Activated CD8-positive, alpha-beta memory T cell treated with anti-CD3 and anti-CD28 coated beads, Interleukin-2, amount 50 U/mL, for 48 hours (primary cell): ENCODE measurements around the gene FAM171A2.
"Not testable (repeated sequence)": the region's sequence is repeated elsewhere in the genome, so short reads cannot be mapped to it uniquely, and the experiment has no call there.

Source experiments
- DNase-seq: peaks from one replicate; pipeline ENCODE4 v3.0.0-alpha.2; 2020

The FAM171A2 gene

GRCh38 chr17:44363613-44364159 is at the start of gene FAM171A2:
Gene FAM171A2, minus strand, starts transcription at chr17:44363853. Its CDS starts 139 bp downstream, at chr17:44363714.
- peak; percentile 87 for DNase-seq

GRCh38 chr17:44409309-44410028 is 45.8 kb upstream of the FAM171A2 start:
- DNase-seq = no peak

DNA sequence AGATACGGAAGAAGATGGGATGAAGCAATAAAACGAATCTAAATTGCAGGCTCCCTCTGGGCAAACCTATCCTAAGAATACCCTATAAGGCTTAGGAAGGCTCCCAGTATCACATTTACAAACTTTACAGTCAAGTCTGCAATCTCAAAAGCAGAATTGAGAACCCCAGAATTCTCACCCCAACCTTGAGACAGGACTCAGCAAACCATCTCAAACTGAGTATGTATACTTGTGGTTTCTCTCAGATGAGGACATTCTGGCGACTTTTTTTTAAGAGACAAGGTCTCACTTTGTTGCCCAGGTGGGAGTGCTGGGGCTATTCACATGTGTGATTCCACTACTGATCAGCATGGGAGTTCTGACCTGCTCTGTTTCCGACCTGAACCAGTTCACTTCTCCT is 45.1 kb upstream of the FAM171A2 start:
- no peak for DNase-seq

GRCh38 chr17:44402564-44403172 is 39.0 kb upstream of the FAM171A2 start:
- DNase-seq = no peak

GRCh38 chr17:44400226-44400847 is 36.7 kb upstream of the FAM171A2 start:
- no peak for DNase-seq

DNA sequence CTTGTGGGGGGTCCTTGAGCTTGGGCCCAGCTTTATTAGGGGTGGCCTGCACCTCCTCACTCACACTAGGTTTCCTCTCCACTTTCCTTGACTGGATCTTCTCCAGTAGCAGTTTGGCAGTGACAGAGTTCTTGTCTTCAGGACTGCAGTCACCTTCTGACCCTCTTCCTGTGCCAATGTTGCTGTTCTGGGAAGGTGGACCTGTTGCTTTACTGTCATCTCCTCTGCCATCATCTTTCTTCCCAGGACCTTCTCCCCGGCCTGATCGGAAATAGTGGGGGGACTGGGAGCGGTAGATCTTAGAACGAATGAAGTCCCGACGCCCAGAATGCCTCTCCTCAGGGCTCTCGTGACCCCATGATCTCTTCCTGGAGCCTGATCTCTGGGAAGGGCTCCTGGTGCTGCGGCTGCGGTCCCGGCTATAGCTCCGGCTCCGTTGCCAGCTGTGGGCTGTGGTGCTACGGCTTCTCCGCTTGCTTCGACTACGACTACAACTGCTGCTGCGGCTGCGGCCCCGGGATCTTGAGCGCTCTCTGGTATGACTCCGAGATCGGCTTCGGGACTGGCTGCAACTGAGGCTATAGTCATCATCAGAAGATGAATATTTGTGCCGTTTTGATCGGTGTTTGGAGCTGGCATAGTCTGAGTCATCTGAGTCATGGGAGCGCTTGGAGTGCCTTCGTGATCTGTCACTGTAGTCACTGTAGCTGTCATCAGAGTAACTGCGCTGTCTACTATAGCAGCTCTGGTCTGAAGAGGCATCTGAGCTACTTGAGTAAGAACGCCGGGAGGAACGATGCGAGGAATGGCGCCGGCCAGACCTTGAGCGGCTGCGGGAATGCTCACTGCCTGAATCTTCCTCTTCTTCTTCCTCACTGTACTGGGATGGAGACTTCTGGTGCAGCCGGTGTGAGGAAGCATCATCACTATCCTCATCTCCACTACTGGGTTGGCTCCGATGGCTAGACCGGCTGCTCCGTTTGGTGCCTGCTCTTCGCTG is 35.3 kb upstream of the FAM171A2 start:
- DNase-seq = no peak

DNA sequence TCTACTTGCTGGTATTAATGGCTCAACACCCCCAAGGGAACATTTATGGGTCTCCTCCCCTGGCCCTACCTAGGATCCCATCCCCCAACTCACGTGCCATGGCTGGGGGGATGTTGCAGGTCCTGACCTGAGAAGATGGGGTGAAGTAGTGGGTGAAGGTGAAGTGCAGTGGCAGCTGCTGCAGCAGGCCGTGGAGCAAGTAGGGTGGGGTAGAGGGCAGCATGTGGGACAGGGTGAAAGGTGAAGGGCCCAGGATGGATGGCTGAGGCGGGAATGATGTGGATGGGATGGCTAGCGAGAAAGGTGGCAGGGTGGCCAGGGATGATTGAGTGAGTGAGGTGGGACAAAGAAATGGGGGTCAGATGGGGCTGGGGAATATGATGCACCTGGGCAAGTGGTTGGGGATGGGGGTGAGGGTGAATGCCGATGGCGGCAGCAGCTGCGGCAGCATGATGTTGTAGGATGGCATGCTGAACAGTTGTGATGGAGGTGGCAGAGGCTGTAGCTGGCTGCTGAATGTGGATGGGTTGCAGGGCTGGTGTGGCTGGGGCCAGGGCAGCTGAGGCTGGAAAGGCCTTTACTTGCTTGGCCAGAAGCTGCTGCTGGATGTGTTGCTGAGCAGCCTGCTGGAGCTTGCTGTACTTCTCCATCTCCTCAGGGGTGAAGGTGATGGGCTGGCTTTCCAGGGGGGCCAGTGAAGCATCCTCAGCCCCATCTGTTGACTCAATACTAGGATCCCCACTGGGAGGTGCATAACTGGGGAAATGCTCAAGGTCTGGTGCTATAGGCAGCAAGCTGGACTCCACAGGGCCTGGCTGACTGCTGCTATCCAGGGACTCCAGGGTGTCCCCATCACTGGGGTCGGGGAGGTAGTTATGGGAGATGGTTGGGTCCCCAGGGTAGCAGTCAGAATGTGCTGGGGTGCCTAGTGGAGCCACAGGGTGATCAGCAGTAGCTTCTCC is 34.1 kb upstream of the FAM171A2 start:
- no peak for DNase-seq

- no peak for DNase-seq
These were observed 33.3 kb upstream of the FAM171A2 start for GRCh38 chr17:44396946-44397345.

GRCh38 chr17:44394833-44395232 is 31.2 kb upstream of the FAM171A2 start:
- no peak for DNase-seq

DNA sequence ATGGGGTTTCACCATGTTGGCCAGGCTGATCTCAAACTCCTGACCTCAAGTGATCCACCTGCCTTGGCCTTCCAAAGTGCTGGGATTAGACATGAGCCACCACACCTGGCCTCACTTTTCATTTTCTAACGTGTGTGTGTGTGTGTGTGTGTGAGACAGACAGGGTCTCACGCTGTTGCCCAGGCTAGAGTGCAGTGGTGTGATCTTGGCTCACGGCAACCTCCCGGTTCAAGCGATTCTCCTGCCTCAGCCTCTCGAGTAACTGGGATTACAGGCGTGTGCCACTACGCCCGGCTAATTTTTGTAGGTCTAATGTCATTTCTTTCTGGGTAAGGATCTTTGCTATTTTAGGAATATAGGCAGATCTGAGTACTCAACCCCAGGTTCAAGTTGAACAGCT is 30.5 kb upstream of the FAM171A2 start:
- not testable (repeated sequence) for DNase-seq

- peak; percentile 20 for DNase-seq
These were observed 26.7 kb upstream of the FAM171A2 start for GRCh38 chr17:44390250-44390870.

GRCh38 chr17:44389723-44390202 is 26.1 kb upstream of the FAM171A2 start:
- peak; percentile 46 for DNase-seq

DNA sequence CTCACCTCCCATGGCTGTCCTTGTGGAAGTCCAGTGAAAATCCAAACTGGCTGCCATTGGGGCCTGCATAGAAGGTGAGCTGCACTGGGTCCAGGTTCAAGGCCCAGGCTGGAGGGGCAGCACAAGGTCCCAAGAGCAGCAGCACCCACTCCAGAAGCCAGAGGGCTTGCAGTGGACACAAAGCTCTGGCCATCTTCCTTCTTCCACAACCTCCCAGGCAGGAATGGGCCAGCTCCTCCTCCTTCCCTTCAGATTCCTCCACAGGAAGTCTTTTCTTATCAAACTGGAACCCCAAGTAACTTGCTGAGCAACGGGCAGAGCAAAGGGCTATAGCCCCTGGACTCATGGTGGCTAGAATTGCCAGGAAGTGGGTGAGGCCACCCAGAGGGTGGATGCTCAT is 25.6 kb upstream of the FAM171A2 start, which contains the start of gene ITGA2B:
Gene ITGA2B, minus strand, starts transcription at position 369 of the 400 bp plus-strand sequence. Its CDS starts 176 bp downstream, at position 193.
- DNase-seq = no peak

- DNase-seq = no peak
These were observed 24.2 kb upstream of the FAM171A2 start for GRCh38 chr17:44387804-44388203.

DNA sequence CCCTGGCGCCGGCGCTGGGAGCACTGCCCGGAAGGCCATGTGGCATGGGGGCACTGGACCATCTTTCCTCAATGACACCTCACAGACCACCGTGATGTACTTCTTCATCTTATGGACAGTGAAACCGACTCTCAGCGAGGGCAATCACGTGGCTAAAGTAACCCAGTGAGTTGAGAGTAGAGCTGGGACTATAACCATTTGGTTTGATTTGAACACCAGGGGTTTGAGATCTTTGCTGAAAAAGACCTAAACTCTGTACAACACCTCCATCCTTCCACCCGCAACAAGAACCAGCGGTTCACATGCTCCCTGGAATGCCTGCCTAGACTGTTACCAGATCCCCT is 22.5 kb upstream of the FAM171A2 start:
- DNase-seq = no peak

- peak; percentile 96 for DNase-seq
These were observed 21.9 kb upstream of the FAM171A2 start for GRCh38 chr17:44385287-44386181.

DNA sequence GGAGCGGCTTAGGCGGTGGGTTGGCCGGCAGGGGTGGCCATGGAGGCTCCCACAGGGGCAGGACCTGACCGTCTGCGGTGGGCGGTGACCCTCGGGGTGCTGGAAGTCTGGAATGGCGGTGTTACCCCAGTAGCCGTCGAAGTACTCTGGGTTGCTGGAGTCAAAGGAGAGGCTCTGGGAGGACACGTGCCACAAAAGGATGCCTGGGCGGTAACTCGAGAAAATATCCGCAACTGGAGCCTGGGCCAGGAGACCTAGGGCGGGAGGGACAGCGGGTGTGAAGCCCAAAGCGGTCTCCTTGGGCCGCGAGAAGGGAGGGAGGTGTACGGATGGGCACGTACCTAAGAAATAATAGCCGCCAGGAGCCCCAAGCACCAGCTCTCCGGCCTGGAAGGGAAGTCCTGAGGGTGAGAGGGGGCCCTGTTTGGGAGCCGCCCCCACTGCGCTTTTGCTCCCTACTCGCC is 21.2 kb upstream of the FAM171A2 start:
- no peak for DNase-seq

GRCh38 chr17:44384281-44384822 is 20.7 kb upstream of the FAM171A2 start:
- DNase-seq = no peak

DNA sequence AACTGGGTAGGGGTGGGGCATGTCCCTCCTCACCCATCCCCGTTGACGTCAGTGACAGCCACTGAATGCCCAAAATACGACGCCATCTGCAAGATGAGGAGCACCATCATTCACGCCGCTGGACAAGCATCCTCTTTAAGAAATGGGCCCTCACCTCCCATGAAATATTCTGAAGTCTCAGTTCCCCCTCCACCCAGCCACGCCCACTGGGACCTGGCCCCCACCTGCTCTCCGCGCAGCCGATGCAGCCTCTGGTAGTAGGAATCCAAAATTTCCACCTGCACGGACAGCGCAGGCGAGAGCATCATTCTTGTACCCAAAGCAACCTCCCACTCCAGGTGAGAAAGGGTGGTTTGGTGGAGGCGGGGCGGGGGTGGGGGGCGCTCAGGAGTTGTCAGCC is 20.2 kb upstream of the FAM171A2 start:
- DNase-seq = no peak
